ENCODE results near the gene CCM2. TPM values are rescaled to one million over a fixed set of nuclear protein-coding genes. Genes with fewer than 3 reads are reported as not detected.
"Not testable (repeated sequence)": the region's sequence is repeated elsewhere in the genome, so short reads cannot be mapped to it uniquely, and the experiment has no call there.

CCM2 gene
- total RNA-seq, 2 donors from 2014 or later, result 30.0 to 83.6 TPM

GRCh38 chr7:44990109-44991023 is 9.6 kb upstream of the CCM2 start:
- Histone ChIP-seq H3K9me3 (no peaks in the 10 kb centered on the region), H3K4me3 (no peak overlapping the region), H3K4me1 (replicated peaks) (peaks cover 4% of the 10 kb centered on the region), H3K27me3 (replicated peaks; ENCODE audit: insufficient read depth) (no peaks in the 10 kb centered on the region), H3K36me3 (no peaks in the 10 kb centered on the region), H3K27ac (no peak overlapping the region)
- 72% methylated on average over 9 of the region's 9 CpGs for WGBS
- no peak for TF ChIP-seq POLR2AphosphoS5 (IDR thresholded peaks at IDR 0.05)
- no peak for TF ChIP-seq POLR2A (IDR thresholded peaks at IDR 0.05)
- TF ChIP-seq CTCF (IDR thresholded peaks at IDR 0.05), result no peak
- DNase-seq (ENCODE audit: low spot score), result no peak
- intact Hi-C loops (cut with DNase I), result no loop called here

GRCh38 chr7:44992004-44992795 is 7.8 kb upstream of the CCM2 start:
- H3K27me3 ChIP-seq (replicated peaks; ENCODE audit: insufficient read depth); DNase-seq (ENCODE audit: low spot score); H3K27ac ChIP-seq; intact Hi-C loops (cut with DNase I); H3K4me3 ChIP-seq; H3K9me3 ChIP-seq; H3K4me1 ChIP-seq (replicated peaks); H3K36me3 ChIP-seq: not testable (repeated sequence)
- 85% methylated on average over 14 of the region's 21 CpGs for WGBS

- no peak for DNase-seq (ENCODE audit: low spot score)
- intact Hi-C loops (cut with DNase I), result no loop called here
- TF ChIP-seq POLR2A (IDR thresholded peaks at IDR 0.05), result no peak
- TF ChIP-seq CTCF (IDR thresholded peaks at IDR 0.05), result no peak
- TF ChIP-seq POLR2AphosphoS5 (IDR thresholded peaks at IDR 0.05), result no peak
- no peaks in the 10 kb centered on the region for H3K36me3 ChIP-seq
- H3K27ac ChIP-seq, result no peak overlapping the region
- H3K9me3 ChIP-seq, result no peaks in the 10 kb centered on the region
- 87% methylated on average over 5 of the region's 5 CpGs for WGBS
- no peak overlapping the region for H3K4me3 ChIP-seq
- H3K4me1 ChIP-seq (replicated peaks), result no peaks in the 10 kb centered on the region
- no peaks in the 10 kb centered on the region for H3K27me3 ChIP-seq (replicated peaks; ENCODE audit: insufficient read depth)
These were observed 5.0 kb upstream of the CCM2 start for GRCh38 chr7:44994877-44995554.

- intact Hi-C loops (cut with DNase I), result no loop called here
- Histone ChIP-seq H3K4me1 (replicated peaks) (no peaks in the 10 kb centered on the region), H3K27me3 (replicated peaks; ENCODE audit: insufficient read depth) (no peaks in the 10 kb centered on the region), H3K36me3 (no peaks in the 10 kb centered on the region), H3K4me3 (no peak overlapping the region), H3K9me3 (no peaks in the 10 kb centered on the region), H3K27ac (no peak overlapping the region)
- no peak for DNase-seq (ENCODE audit: low spot score)
- 91% methylated on average over 8 of the region's 8 CpGs for WGBS
- TF ChIP-seq POLR2AphosphoS5 (IDR thresholded peaks at IDR 0.05) (no peak), POLR2A (IDR thresholded peaks at IDR 0.05) (no peak), CTCF (IDR thresholded peaks at IDR 0.05) (no peak)
These were observed 4.2 kb upstream of the CCM2 start for GRCh38 chr7:44995555-44996493.

Data from prostate gland (tissue), 2 donors.